ENCODE data around the gene PDGFRB.

- TF ChIP-seq CTCF (conservative IDR thresholded peaks at IDR 0.05; ENCODE audit: low read length) (no peak), EZH2phosphoT487 (IDR thresholded peaks at IDR 0.05; ENCODE audit: borderline replicate concordance, low read depth, low read length) (no peak)
These were observed 3.4 kb upstream of the PDGFRB start for GRCh38 chr5:150159031-150159430.
